Astrocyte (in vitro differentiated cells and primary cell): Measurements from ENCODE around the gene SF1. TPM values are rescaled to one million over a fixed set of nuclear protein-coding genes. Genes with fewer than 3 reads are reported as not detected.
A peak's percentile ranks its signal among the peaks of the same experiment; 100 is the strongest.

Experiments used
- DNase-seq: peaks from one replicate; pipeline ENCODE4 v3.0.0-alpha.2; 2010; ENCODE audit warnings: low read depth
- FAIRE-seq: peaks from 2 replicates; lab custom pipeline; 2011; peaks lifted over from hg19 to GRCh38; lab: Jason Lieb, UNC
- H2AFZ ChIP-seq: 2 replicates; pipeline ENCODE4 v1.6.0; 2012; ENCODE audit warnings: low read depth, low read length, inconsistent platforms
- H3K27ac ChIP-seq: 2 replicates; pipeline ENCODE4 v1.5.1; 2011; ENCODE audit warnings: low read depth, low read length, inconsistent platforms
- H3K27me3 ChIP-seq: 2 replicates; pipeline ENCODE4 v1.6.0; 2011; ENCODE audit warnings: low read length, inconsistent platforms; ENCODE audit not compliant: insufficient read depth
- H3K36me3 ChIP-seq: 2 replicates; pipeline ENCODE4 v1.5.1; 2011; ENCODE audit warnings: low read length, inconsistent platforms; ENCODE audit not compliant: insufficient read depth
- H3K4me1 ChIP-seq: 2 replicates; pipeline ENCODE4 v1.5.1; 2011; ENCODE audit warnings: low read length, inconsistent platforms; ENCODE audit not compliant: insufficient read depth
- H3K4me2 ChIP-seq: 2 replicates; pipeline ENCODE4 v1.6.0; 2012; ENCODE audit warnings: low read length, inconsistent platforms
- H3K4me3 ChIP-seq: 2 replicates; pipeline ENCODE4 v1.5.1; 2011; ENCODE audit warnings: low read depth, mild to moderate bottlenecking, low read length, inconsistent platforms; ENCODE audit not compliant: insufficient read depth
- H3K79me2 ChIP-seq: 2 replicates; pipeline ENCODE4 v1.6.0; 2012; ENCODE audit warnings: mild to moderate bottlenecking, low read length, inconsistent platforms; ENCODE audit not compliant: insufficient read depth
- H3K9ac ChIP-seq: 2 replicates; pipeline ENCODE4 v1.6.0; 2012; ENCODE audit warnings: mild to moderate bottlenecking, low read length, inconsistent platforms
- H3K9me3 ChIP-seq: 2 replicates; pipeline ENCODE4 v1.5.1; 2012; ENCODE audit warnings: low read depth, mild to moderate bottlenecking, low read length, inconsistent platforms; ENCODE audit not compliant: insufficient read depth
- H4K20me1 ChIP-seq: 2 replicates; pipeline ENCODE4 v1.6.0; 2012; ENCODE audit warnings: low read length, inconsistent platforms; ENCODE audit not compliant: insufficient read depth
- H3K27ac Mint-ChIP-seq: one replicate; pipeline ENCODE4 v1.8.0; 2021; ENCODE audit warnings: mild to moderate bottlenecking, mixed read lengths; ENCODE audit not compliant: unreplicated experiment
- H3K27me3 Mint-ChIP-seq: one replicate; pipeline ENCODE4 v1.8.0; 2021; ENCODE audit warnings: low read depth, mixed read lengths; ENCODE audit not compliant: unreplicated experiment
- H3K36me3 Mint-ChIP-seq: one replicate; pipeline ENCODE4 v1.8.0; 2021; ENCODE audit warnings: low read depth, mixed read lengths; ENCODE audit not compliant: unreplicated experiment
- H3K4me1 Mint-ChIP-seq: one replicate; pipeline ENCODE4 v1.8.0; 2021; ENCODE audit warnings: low read depth, mixed read lengths; ENCODE audit not compliant: unreplicated experiment
- H3K4me3 Mint-ChIP-seq: one replicate; pipeline ENCODE4 v1.8.0; 2021; ENCODE audit warnings: mild to moderate bottlenecking, moderate library complexity, mixed read lengths; ENCODE audit not compliant: unreplicated experiment
- H3K9me3 Mint-ChIP-seq: one replicate; pipeline ENCODE4 v1.8.0; 2021; ENCODE audit warnings: mild to moderate bottlenecking, mixed read lengths; ENCODE audit not compliant: unreplicated experiment
- EZH2 ChIP-seq: IDR thresholded peaks from 2 replicates; pipeline ENCODE4 v1.6.1; 2012; ENCODE audit warnings: mild to moderate bottlenecking, low read length, inconsistent platforms; ENCODE audit not compliant: insufficient read depth
- total RNA-seq: library from RNA; stranded (reverse); gene quantifications from 2 replicates; pipeline ENCODE4 v1.2.1, GENCODE V29; 2021
- TF ChIP-seq, protein P1 (sequence below): IDR thresholded peaks from 2 replicates; pipeline ENCODE4 v1.5.1; 2011; ENCODE audit warnings: low read depth, mild to moderate bottlenecking, inconsistent platforms, low read length, moderate library complexity; ENCODE audit not compliant: insufficient read depth

The SF1 gene
- total RNA-seq, 1 donor from 2014 or later, result 215 TPM

- DNase-seq, result no peak
- H3K9me3 ChIP-seq, result no peaks in the 10 kb centered on the region
- no peaks in the 10 kb centered on the region for H4K20me1 ChIP-seq
- no peaks in the 10 kb centered on the region for H3K4me1 ChIP-seq
- no peak overlapping the region for H3K27ac ChIP-seq
- peaks cover 8% of the 10 kb centered on the region for H3K36me3 Mint-ChIP-seq
- H3K79me2 ChIP-seq, result no peaks in the 10 kb centered on the region
- no peaks in the 10 kb centered on the region for H3K27me3 ChIP-seq
- no peak for FAIRE-seq
- TF ChIP-seq EZH2, result no peak
- TF ChIP-seq, protein P1, sequence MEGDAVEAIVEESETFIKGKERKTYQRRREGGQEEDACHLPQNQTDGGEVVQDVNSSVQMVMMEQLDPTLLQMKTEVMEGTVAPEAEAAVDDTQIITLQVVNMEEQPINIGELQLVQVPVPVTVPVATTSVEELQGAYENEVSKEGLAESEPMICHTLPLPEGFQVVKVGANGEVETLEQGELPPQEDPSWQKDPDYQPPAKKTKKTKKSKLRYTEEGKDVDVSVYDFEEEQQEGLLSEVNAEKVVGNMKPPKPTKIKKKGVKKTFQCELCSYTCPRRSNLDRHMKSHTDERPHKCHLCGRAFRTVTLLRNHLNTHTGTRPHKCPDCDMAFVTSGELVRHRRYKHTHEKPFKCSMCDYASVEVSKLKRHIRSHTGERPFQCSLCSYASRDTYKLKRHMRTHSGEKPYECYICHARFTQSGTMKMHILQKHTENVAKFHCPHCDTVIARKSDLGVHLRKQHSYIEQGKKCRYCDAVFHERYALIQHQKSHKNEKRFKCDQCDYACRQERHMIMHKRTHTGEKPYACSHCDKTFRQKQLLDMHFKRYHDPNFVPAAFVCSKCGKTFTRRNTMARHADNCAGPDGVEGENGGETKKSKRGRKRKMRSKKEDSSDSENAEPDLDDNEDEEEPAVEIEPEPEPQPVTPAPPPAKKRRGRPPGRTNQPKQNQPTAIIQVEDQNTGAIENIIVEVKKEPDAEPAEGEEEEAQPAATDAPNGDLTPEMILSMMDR, result no peak
- no peak overlapping the region for H3K9ac ChIP-seq
- no peaks in the 10 kb centered on the region for H3K9me3 Mint-ChIP-seq
- no peaks in the 10 kb centered on the region for H3K36me3 ChIP-seq
- no peaks in the 10 kb centered on the region for H3K4me1 Mint-ChIP-seq
- no peak overlapping the region for H3K4me2 ChIP-seq
- no peak overlapping the region for H3K4me3 Mint-ChIP-seq
- no peaks in the 10 kb centered on the region for H3K27me3 Mint-ChIP-seq
- H3K27ac Mint-ChIP-seq, result no peak overlapping the region
- H2AFZ ChIP-seq, result no peak overlapping the region
- H3K4me3 ChIP-seq, result no peak overlapping the region
Measured at GRCh38 chr11:64788321-64789215, 10.2 kb upstream of the SF1 start.

- Histone ChIP-seq H3K4me2 (no peak overlapping the region), H3K36me3 (no peaks in the 10 kb centered on the region), H3K79me2 (no peaks in the 10 kb centered on the region), H3K9me3 (no peaks in the 10 kb centered on the region), H3K27me3 (no peaks in the 10 kb centered on the region), H3K27ac (no peak overlapping the region), H4K20me1 (no peaks in the 10 kb centered on the region), H3K4me1 (no peaks in the 10 kb centered on the region), H2AFZ (no peak overlapping the region), H3K9ac (no peak overlapping the region), H3K4me3 (no peak overlapping the region)
- TF ChIP-seq EZH2, result no peak
- TF ChIP-seq, protein P1, result peak; percentile 67
- no peaks in the 10 kb centered on the region for H3K27me3 Mint-ChIP-seq
- peaks cover 8% of the 10 kb centered on the region for H3K36me3 Mint-ChIP-seq
- no peak for FAIRE-seq
- no peaks in the 10 kb centered on the region for H3K9me3 Mint-ChIP-seq
- H3K27ac Mint-ChIP-seq, result no peak overlapping the region
- H3K4me1 Mint-ChIP-seq, result no peaks in the 10 kb centered on the region
- H3K4me3 Mint-ChIP-seq, result no peak overlapping the region
- no peak for DNase-seq
Measured at GRCh38 chr11:64787526-64788320, 9.4 kb upstream of the SF1 start.
